IPS DF 6.9 (cell line): ENCODE results near the gene TESK2.
"Not testable (repeated sequence)": the region's sequence is repeated elsewhere in the genome, so short reads cannot be mapped to it uniquely, and the experiment has no call there.

ENCODE experiments used
- DNase-seq: peaks from one replicate; pipeline ENCODE4 v3.0.0-alpha.2; 2013; ENCODE audit warnings: low read depth, low spot score
- H3K27ac ChIP-seq: one replicate; pipeline ENCODE4 v1.5.1; 2013; ENCODE audit warnings: low read length, control low read depth
- H3K27me3 ChIP-seq: 2 replicates; pipeline ENCODE4 v1.6.1; 2013; ENCODE audit warnings: mild to moderate bottlenecking, low read length; ENCODE audit not compliant: control insufficient read depth, insufficient read depth
- H3K36me3 ChIP-seq: 2 replicates; pipeline ENCODE4 v1.6.1; 2013; ENCODE audit warnings: low read length; ENCODE audit not compliant: control insufficient read depth, insufficient read depth
- H3K4me1 ChIP-seq: 2 replicates; pipeline ENCODE4 v1.6.1; 2013; ENCODE audit warnings: low read length; ENCODE audit not compliant: control insufficient read depth, insufficient read depth
- H3K4me3 ChIP-seq: 2 replicates; pipeline ENCODE4 v1.5.1; 2013; ENCODE audit warnings: mild to moderate bottlenecking, low read length
- H3K9me3 ChIP-seq: 2 replicates; pipeline ENCODE4 v1.6.1; 2013; ENCODE audit warnings: low read length, inconsistent platforms; ENCODE audit not compliant: control insufficient read depth, insufficient read depth
- WGBS: extraction: QIAGEN DNeasy Blood & Tissue Kit; methylation state at CpG from one replicate; pipeline ENCODE4 v1.1.7; 2013; ENCODE audit warnings: mixed read lengths, missing lambda C conversion rate; ENCODE audit not compliant: insufficient read length, insufficient coverage; 5-methylcytosine and 5-hydroxymethylcytosine counted together

The TESK2 gene

DNA sequence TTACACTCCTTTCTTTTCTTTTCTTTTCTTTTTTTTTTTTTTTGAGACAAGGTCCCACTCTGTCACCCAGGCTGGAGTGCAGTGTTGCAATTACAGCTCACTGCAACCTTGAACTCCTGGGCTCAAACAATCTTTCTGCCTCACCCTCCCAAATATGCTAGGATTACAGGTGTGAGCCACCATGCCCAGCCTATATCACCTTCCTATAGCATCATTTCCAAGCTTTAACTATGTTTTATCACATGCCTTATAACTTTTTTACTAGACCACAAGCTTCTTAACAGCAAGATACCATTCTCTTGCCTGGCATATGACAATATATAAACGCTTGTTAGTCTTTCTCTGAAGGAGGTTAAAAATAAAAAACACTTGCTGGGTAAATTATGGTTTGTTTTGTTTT is 95.4 kb downstream of the TESK2 start:
- Histone ChIP-seq H3K4me1 (no peaks in the 10 kb centered on the region), H3K4me3 (no peak overlapping the region), H3K27ac (no peak overlapping the region), H3K27me3 (no peaks in the 10 kb centered on the region), H3K36me3 (no peaks in the 10 kb centered on the region), H3K9me3 (no peaks in the 10 kb centered on the region)
- no peak for DNase-seq
- WGBS = no CpG with 5 or more reads among the region's 1 CpG

- no CpG with 5 or more reads among the region's 2 CpGs for WGBS
These were observed 95.9 kb downstream of the TESK2 start for GRCh38 chr1:45395051-45395450.

DNA sequence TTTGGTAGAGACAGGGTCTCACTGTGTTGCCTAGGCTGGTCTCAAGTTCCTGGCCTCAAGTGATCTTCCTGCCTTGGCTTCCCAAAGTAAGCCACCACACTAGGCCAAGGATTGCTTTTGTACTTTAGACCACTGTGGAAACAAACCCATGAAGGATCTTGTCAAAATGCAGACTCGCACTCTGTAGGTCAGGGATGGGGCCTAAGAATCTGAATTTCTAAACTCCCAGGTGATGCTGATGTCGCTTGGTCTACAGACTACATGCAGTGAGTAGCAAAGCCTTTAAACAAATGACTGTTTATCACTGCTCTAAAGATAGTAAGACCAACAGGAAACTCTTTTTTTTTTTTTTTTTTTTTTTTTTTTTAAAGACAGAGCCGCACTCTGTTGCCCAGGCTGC is 96.6 kb downstream of the TESK2 start:
- no CpG with 5 or more reads among the region's 3 CpGs for WGBS
- Histone ChIP-seq H3K4me3 (no peak overlapping the region), H3K27ac (no peak overlapping the region), H3K9me3 (no peaks in the 10 kb centered on the region), H3K4me1 (no peaks in the 10 kb centered on the region), H3K36me3 (no peaks in the 10 kb centered on the region), H3K27me3 (no peaks in the 10 kb centered on the region)
- DNase-seq = no peak

More at GRCh38 chr1:45395051-45395450, 95.9 kb downstream of the TESK2 start:
- DNase-seq = no peak
- no peak overlapping the region for H3K27ac ChIP-seq
- H3K9me3 ChIP-seq = no peaks in the 10 kb centered on the region
- H3K4me3 ChIP-seq = no peak overlapping the region
- H3K27me3 ChIP-seq = no peaks in the 10 kb centered on the region
- no peaks in the 10 kb centered on the region for H3K4me1 ChIP-seq
- H3K36me3 ChIP-seq = no peaks in the 10 kb centered on the region

GRCh38 chr1:45393718-45394302 is 97.2 kb downstream of the TESK2 start:
- H3K27ac ChIP-seq = no peak overlapping the region

DNA sequence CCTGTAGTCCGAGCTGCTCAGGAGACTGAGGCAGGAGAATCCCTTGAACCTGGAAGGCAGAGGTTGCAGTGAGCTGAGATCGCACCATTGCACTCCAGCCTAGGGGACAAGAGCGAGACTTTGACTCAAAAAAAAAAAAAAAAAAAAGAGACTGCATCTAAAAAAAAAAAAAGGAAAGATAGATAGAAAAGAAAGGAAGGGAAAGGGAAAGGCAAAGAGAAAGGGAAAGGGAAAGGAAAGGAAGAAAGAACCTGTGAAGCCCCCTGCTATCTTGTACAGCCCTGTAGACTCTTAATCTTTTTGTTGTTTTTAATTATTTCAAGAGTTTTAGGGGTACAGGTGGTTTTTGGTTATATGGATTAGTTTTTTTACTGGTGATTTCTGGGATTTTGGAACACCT is 104.7 kb downstream of the TESK2 start:
- no peak overlapping the region for H3K4me3 ChIP-seq
- WGBS = no CpG with 5 or more reads among the region's 3 CpGs

More at GRCh38 chr1:45393718-45394302, 97.2 kb downstream of the TESK2 start:
- H3K4me1 ChIP-seq = no peaks in the 10 kb centered on the region
- H3K4me3 ChIP-seq = no peak overlapping the region
- no CpG with 5 or more reads among the region's 6 CpGs for WGBS
- DNase-seq = no peak
- no peaks in the 10 kb centered on the region for H3K36me3 ChIP-seq
- no peaks in the 10 kb centered on the region for H3K9me3 ChIP-seq
- H3K27me3 ChIP-seq = no peaks in the 10 kb centered on the region

GRCh38 chr1:45385302-45385701 is 105.7 kb downstream of the TESK2 start:
- no CpG with 5 or more reads among the region's 3 CpGs for WGBS
- Histone ChIP-seq H3K36me3 (no peaks in the 10 kb centered on the region), H3K27me3 (no peaks in the 10 kb centered on the region), H3K27ac (no peak overlapping the region), H3K9me3 (no peaks in the 10 kb centered on the region), H3K4me3 (no peak overlapping the region), H3K4me1 (no peaks in the 10 kb centered on the region)
- no peak for DNase-seq

More for the DNA sequence above, 104.7 kb downstream of the TESK2 start:
- Histone ChIP-seq H3K36me3 (no peaks in the 10 kb centered on the region), H3K27me3 (no peaks in the 10 kb centered on the region), H3K9me3 (no peaks in the 10 kb centered on the region), H3K4me1 (no peaks in the 10 kb centered on the region), H3K27ac (no peak overlapping the region)
- no peak for DNase-seq

DNA sequence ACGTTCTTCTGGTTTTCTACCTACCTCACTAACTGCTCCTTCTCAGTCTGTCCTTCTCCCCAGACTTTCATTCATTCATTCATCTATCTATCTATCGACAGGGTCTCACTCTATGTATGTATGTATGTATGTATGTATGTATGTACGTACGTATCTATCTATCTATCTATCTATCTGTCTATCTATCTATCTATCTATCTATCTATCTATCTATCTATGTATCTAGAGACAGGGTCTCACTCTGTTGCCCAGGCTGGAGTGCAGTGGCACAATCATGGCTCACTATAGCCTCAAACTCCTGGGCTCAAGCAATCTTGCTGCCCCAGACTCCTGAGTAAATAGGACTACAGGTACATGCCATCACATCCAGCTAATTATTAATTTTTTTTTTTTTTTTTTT is 106.8 kb downstream of the TESK2 start:
- not testable (repeated sequence) for H3K36me3 ChIP-seq, H3K4me3 ChIP-seq, H3K9me3 ChIP-seq, H3K4me1 ChIP-seq, H3K27me3 ChIP-seq, H3K27ac ChIP-seq, DNase-seq
- WGBS = no CpG with 5 or more reads among the region's 4 CpGs

- Histone ChIP-seq H3K27me3 (no peaks in the 10 kb centered on the region), H3K4me3 (no peak overlapping the region), H3K36me3 (no peaks in the 10 kb centered on the region), H3K27ac (no peak overlapping the region), H3K4me1 (no peaks in the 10 kb centered on the region), H3K9me3 (no peaks in the 10 kb centered on the region)
- no peak for DNase-seq
- WGBS = no CpG with 5 or more reads among the region's 1 CpG
These were observed 107.8 kb downstream of the TESK2 start for GRCh38 chr1:45383191-45383590.

DNA sequence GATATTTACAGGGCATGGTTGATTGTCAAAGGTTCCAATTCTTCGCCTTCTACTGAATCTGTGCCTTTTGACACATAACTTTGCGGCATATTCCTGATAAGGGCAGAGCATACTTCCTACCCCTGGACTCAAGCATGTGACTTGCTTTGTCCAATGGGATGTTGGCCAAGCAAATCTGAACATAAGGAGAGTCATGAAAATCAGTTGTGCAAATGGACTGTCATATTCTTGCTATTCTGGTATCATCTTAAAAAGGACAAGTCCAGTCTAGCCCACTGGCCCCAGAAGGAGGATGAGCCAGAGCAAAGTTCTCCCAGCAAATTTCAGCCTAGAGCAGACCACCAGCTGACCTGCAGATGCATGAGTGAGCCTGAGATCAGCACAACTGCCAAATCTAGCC is 109.7 kb downstream of the TESK2 start:
- no peak for DNase-seq
- H3K4me3 ChIP-seq = no peak overlapping the region
- no peaks in the 10 kb centered on the region for H3K36me3 ChIP-seq
- H3K27me3 ChIP-seq = no peaks in the 10 kb centered on the region
- H3K4me1 ChIP-seq = no peaks in the 10 kb centered on the region
- WGBS = no CpG with 5 or more reads among the region's 2 CpGs
- no peaks in the 10 kb centered on the region for H3K9me3 ChIP-seq
- H3K27ac ChIP-seq = no peak overlapping the region

DNA sequence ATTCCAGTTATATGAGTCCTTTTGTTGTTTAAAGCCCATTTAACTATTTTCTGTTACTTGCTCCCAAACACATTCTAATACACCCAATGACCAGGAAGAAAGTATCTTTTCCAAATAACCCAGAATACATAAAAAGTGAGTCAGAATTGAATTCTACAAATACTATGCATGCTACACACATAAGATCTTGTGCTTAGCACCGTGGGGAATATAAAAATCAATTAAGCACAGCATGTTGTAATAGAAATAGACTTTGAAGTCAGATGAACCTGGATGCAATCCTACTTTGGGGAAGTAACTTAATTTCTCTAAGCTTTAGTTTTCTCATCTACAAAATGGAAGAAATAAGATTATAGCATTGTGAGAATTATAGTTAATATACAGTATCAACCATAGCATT is 110.2 kb downstream of the TESK2 start:
- no peaks in the 10 kb centered on the region for H3K4me1 ChIP-seq
- no peaks in the 10 kb centered on the region for H3K36me3 ChIP-seq
- no peak for DNase-seq
- no CpG with 5 or more reads among the region's 1 CpG for WGBS
- no peak overlapping the region for H3K4me3 ChIP-seq
- no peak overlapping the region for H3K27ac ChIP-seq
- H3K9me3 ChIP-seq = no peaks in the 10 kb centered on the region
- H3K27me3 ChIP-seq = no peaks in the 10 kb centered on the region

- H3K36me3 ChIP-seq = no peaks in the 10 kb centered on the region
- H3K9me3 ChIP-seq = no peaks in the 10 kb centered on the region
- no peaks in the 10 kb centered on the region for H3K27me3 ChIP-seq
- WGBS = no CpG with 5 or more reads among the region's 4 CpGs
- no peak overlapping the region for H3K27ac ChIP-seq
- no peaks in the 10 kb centered on the region for H3K4me1 ChIP-seq
- no peak for DNase-seq
- H3K4me3 ChIP-seq = no peak overlapping the region
These were observed 110.8 kb downstream of the TESK2 start for GRCh38 chr1:45380125-45380524.
